ENCODE measurements around the gene MAP3K12.
A peak's percentile ranks its signal among the peaks of the same experiment; 100 is the strongest.
"Not testable (repeated sequence)": the region's sequence is repeated elsewhere in the genome, so short reads cannot be mapped to it uniquely, and the experiment has no call there.

Gene MAP3K12

DNA sequence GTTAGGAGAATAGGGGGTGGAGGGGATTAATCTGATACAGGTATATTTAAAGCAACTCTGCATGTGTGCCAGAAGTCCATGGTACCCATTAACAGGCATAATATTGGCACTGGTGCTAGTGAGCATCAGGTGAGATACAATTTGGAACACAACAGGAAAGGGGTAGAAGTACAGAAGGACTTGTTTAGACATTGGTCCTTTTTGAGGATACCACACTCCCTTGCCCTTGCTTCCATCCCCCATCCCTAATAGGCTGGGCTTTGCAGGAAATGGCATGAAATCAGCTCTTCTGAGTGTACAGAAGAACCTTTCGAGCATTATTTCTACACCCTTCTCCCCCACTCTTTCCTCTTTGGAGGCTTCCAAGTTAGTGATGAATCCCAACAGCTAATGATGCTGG lies 31.0 kb downstream of the MAP3K12 start:
- no peak for DNase-seq (ENCODE audit: low spot score)
- no peak for FAIRE-seq

DNA sequence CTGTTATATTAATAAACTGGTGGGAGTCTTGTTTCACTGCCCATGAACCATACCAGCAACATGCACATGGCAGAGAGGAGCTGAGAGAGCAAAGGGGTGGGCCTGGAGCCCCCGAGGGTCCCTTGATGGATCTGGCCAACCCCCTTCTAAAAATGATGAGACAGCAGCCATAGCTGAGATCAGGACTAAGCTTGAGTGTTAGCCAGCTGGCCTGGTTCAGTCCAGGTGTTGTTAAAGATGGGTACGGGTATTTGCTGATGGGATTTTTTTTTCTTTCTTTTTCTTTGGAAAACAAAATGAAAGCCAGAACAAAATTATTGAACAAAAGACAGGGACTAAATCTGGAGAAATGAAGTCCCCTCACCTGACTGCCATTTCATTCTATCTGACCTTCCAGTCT lies 31.4 kb downstream of the MAP3K12 start:
- FAIRE-seq, result no peak
- no peak for DNase-seq (ENCODE audit: low spot score)

DNA sequence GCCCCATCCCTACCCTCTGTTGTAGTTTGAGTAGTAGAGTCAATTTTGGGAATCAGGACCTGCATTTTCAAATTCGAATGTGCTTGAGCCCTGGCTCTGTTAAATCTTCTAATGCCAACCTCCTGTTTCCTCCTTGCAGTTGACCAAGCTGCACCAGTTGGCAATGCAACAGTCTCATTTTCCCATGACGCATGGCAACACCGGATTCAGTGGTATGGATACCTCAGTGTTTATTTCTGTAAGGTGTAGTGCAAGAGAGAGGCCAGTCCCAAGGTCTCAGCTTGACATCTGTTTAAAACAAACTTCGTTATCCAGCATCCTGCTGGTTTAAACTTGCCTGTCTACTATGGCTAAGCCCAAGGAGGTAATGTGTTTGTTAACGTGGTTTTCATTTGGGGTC lies 32.2 kb downstream of the MAP3K12 start:
- DNase-seq (ENCODE audit: low spot score) (no peak), FAIRE-seq (no peak)

DNA sequence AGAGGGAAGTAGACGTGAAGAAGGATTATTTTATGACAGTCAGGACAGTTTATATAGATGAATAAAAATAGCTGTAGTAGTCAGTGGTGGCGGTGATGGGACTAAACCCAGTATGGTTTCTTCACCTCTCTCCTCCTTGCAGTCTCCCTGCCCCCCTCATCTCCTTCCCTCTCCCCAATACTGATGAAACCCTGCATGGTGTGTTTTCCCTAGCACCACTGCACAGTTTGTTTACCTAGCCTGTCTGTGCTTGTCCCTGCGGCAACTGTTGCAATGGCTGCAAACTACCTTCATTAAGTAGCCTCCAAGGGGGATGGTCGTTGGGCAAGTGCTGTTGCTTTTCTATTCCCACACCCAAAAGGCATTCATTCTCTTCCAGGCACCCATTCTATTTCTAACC lies 32.6 kb downstream of the MAP3K12 start:
- DNase-seq (ENCODE audit: low spot score) (no peak), FAIRE-seq (no peak)

DNA sequence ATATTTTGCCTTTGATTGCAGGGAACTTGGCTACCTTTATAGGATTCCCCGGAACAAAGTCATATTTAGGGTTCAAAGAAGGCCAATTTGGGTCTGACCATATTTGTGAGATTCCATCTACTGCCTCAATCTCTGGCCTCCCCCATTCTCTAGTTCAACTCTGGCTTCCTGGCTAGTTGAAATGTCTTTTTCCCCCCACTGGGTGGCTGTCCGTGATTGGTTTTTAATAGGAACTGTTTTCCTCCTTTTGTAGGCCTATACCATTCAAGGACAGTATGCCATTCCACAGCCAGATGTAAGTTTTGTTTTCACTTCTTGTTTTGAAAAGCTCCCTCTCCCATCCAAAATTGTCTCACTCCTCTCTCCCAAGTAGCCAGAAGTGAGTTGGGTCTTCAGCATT lies 33.6 kb downstream of the MAP3K12 start:
- DNase-seq (ENCODE audit: low spot score) (no peak), FAIRE-seq (no peak)

DNA sequence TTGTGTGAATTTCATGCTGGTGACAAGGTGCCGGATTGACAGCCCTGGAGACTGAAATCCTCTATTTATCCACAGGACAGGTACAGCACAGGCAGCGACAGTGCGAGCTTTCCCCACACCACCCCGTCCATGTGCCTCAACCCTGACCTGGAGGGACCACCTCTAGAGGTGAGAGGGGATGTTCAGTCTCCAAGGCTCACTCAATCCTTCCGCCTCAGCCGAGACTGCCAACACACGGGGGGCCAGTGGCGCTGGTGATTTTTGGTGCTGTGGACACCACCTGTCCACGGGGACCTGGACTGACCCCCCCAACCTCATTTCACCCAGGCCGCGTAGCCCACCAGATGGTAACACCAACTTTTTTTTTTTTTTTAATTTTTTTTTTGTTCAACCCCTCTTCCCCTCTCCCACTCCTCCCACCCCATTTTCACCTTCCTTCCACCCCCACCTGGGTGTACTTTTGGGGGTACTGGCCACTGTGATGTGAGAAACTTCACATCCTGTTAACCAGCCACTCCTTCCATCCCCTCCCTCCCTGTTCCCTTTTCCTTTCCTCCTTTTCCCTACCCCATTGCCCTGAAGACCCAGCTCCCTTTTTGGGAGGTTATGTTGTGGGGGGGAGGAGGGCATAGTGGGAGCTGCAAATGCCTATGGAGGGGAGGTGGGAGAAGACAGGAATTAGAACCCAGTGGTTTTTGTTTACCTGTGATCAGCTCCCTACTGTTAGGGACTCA lies 34.4 kb downstream of the MAP3K12 start:
- DNase-seq (ENCODE audit: low spot score) (no peak), FAIRE-seq (no peak)

DNA sequence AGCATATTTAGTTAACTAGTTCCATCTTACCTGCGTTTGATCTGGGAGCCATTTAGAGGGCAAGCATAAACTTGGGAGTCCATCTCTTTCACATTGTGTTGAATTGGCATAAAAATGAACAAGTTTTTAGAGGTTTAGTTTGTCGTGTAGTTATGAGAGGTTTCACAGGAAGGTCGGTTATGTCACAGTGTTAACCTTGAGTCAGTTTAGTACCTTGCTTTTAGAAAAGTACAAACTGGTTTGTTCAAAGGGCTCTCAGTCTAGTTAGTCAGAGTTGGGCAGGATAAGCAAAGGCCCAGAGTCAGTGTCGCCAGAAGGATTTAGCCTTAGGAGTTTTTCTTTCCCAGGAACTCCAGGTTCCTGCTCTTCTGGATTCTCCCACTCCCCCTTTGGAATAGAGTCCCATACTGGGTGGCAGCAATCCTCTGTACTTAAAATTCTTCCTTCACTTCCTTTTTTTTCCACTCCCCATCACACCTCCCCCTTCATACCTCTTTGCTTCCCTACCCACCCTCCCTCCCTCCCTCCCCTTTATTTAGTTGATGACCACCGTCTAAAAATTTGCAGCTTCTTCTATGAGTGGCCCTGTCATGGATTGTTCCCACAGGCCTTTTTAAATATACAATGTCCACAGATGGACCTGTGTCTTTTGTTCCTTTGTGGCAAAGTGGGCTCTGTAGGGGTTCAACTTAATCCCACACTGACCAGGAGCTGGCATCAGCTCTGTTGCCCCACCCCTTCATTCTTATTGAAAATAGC lies 35.3 kb downstream of the MAP3K12 start:
- DNase-seq (ENCODE audit: low spot score), result no peak
- no peak for FAIRE-seq

DNA sequence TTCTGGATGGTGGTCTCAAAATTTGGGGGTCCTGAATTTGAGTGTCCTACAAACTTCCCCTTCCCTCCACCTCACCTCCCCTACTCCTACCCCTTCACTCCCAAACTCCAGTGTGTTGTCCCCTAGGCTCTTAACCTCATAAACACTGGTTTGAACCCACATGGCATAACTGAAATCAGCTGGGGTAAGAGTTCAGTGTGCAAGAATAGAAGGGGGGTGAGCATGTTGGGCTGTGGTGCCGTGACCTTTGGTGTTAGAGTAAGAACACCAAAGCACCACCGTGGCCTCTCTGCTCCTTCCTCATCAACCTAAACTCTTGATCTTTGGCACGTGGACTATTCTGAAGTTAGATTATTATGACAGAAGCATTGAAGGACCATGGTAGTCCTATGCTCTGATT lies 36.3 kb downstream of the MAP3K12 start:
- FAIRE-seq (no peak), DNase-seq (ENCODE audit: low spot score) (no peak)

DNA sequence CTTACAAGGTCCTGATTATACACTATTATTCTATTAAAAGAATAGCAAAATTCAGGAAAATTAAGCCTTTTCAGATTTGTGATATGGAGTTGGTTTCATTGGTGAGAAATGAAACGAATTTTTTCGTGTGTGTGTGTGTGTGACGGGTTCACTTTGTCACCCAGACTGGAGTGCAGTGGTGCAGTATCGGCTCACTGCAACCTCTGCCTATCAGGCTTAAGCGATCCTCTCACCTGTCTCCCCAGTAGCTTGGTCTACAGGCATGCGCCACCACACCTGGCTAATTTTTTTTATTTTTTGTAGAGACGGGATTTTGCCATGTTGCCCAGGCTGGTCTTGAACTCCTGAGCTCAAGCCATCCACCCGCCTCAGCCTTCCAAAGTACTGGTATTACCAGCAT lies 37.7 kb downstream of the MAP3K12 start:
- DNase-seq (ENCODE audit: low spot score) (no peak), FAIRE-seq (no peak)

DNA sequence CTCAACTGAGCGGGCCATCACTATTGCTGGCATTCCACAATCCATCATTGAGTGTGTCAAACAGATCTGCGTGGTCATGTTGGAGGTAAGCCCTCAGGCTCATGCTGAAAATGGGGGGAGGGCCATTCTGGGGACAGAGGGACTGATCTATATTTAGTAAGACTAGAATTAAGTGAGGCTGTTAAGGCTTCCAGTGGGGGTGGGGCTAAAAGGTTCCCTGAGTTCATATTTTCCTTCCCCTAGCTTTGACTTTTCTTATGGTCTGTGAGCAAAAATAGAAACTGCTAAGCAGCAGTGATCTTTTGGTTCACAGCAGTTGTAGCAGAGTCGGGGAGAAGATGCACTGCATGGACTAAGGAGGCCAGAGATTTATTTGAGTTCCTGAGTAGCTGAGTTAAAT lies 38.2 kb downstream of the MAP3K12 start:
- DNase-seq (ENCODE audit: low spot score) (no peak), FAIRE-seq (no peak)

DNA sequence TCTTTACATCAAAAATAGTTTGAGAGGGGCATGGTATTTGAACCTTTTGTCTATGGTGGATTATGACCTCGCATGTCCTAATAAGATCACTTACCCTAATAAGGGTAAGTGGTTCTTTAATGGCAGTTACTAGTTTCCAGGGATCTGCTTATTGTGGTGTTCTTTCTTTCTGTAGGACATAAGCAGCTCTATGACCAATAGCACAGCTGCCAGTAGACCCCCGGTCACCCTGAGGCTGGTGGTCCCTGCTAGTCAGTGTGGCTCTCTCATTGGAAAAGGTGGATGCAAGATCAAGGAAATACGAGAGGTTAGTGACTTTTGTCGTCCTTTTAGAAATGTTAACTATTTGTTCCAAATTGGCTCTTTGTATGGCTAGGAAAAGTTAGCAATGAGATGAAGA lies 40.2 kb downstream of the MAP3K12 start:
- DNase-seq (ENCODE audit: low spot score) (no peak), FAIRE-seq (no peak)

DNA sequence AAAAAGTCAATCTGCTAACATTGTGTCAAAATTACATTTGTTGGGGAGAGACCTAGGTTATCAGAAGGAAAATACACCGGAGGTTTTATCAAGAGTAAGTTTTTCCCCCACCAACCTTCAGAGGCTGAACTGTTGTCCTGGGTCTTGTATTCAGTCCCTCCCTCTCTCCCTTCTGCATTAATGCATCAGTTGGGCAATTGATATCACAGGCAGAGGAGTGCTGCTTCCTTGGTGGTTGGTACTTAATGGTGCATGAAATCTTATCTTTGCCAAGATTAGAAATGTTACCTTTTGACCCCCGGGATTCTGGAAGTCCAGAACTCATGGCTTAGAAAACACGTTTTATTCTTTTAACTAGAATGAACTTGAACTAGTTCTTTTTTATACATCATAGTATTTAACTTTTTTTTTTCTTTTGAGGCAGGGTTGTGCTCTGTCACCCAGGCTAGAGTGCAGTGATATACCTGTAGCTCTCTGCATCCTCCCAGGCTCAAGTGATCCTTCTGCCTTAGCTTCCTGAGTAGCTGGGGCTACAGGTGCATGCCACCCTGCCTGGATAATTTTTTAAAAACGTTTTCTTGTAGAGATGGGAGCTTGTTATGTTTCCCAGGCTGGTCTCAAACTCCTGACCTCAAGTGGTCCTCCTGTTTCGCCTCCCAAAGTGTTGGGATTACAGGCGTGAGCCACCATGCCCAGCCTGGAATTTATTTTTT lies 42.4 kb downstream of the MAP3K12 start:
- peak; percentile 73 for FAIRE-seq
- peak; percentile 31 for DNase-seq (ENCODE audit: low spot score)

DNA sequence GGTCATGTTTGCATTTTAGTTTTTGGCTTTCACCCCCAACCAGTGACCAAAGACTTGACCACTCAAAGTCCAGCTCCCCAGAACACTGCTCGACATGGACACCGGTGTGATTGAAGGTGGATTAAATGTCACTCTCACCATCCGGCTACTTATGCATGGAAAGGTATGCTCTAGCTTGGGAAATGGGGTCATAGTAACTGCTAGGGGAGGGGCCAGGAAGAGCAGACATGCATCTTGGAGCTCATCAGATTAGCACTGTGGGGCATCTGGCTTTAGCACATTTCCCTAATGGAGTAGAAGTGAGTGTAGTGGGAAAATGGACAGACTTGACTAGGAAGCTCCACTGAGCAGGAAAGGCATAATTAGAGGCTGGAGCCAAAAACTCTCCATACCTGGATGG lies 44.6 kb downstream of the MAP3K12 start:
- DNase-seq (ENCODE audit: low spot score) (no peak), FAIRE-seq (no peak)

DNA sequence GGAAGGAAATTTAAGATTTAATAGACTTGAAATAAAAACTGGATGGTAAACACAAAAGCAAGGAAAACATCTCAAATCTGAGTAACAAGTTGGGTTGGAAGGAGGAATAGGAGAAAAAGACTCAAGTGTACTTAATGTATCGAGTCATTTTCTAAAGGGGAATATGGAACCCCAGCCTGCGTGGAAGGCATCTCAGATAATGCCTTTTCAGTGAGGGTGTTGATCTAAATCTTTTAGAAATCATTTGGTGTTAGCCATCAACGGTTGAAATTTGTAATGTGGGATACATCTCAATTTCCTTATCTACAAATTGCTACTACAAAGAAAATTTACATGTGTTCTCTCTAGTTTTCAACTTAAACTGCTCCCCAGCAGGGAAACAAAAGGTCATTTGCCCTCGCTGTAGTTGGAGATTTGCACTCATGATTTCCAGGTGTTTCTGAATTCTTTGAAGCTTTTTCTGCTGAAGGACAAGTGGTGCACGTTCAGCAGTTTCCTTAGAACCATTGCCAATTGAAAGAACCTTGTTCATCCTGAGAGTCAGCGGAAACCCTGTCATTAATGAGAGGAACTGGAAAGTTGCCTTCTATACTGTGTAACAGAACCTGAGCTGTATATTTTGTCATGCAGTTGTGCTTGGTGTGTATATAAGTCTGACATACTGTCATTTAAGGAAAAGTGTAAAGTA lies 45.2 kb downstream of the MAP3K12 start:
- DNase-seq (ENCODE audit: low spot score) (no peak), FAIRE-seq (no peak)

DNA sequence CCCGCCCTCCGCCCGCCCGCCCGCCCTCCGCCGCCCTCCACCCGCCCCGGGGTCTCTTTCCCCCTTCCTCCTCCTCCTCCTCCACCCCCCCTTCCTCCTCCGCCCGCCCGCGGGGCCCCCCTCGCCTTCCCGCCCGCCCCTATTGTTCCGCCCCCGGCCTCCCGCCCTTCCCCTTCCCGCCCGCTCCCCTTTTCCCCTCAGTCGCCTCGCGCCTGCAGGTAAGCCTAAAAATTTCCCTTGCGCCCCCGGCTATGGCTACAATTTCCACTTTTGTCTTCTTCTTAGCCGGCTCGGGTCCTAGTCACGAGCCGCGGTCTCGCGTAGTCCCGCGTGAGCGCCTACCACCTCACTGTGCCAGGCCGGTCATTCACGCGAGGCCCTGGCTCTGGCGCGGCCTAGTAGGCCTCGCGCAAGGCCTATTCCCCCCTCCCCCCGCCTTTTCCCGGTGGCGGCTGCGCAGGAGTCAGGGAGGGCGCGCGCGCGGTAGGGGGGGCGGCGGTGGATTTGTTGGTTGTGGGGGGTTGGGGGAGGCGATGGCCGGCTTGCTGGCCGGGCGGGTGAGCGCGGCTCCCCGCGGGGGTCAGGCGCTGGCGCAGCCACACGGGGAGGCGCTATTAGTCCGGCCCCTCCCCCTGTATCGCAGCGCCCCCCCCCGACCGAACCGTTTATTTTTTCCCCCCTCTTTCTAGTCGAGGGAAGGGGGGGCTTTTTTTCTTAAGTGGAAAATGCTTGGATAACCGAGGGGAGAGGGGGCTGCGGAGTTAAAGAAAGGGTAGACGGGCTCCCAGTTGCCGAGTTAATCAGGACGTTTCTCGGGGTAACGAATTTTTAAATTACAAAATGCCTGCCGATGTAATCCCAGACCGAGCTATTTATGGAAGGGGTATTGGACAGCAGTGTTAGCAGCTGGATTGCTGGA lies 46.8 kb downstream of the MAP3K12 start:
- FAIRE-seq (no peak), DNase-seq (ENCODE audit: low spot score) (peak; percentile 61)

DNA sequence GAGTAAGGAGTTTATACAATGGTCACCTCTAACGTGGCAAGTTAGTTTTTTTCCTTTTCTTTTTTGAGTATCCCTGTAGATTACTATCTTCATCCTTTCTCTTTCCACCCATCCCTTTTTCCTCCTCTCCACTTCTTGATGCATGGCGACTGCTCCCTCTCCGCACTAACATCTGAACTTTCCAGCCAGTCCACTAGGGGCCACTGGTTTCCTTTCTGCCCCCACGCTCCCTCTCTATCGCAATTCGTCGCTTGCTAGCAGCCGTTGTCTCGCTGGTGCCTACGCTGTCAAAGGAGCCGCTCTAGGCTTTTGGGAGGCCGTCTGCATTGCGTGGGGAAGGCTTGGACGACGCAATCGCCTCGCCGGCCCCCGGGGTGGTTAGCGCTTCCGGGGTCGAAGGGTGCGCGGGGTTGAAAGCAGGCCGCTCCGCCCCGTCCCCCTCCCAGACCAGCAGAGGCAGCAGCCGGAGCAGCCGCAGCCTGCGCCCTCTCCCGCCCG lies 47.5 kb downstream of the MAP3K12 start, which contains the start of gene PCBP2:
TSS of gene PCBP2 (plus strand) at position 442 of the 498 bp plus-strand sequence. CDS start 2,699 bp downstream, outside the sequence.
- FAIRE-seq (peak; percentile 84), DNase-seq (ENCODE audit: low spot score) (peak; percentile 97)

DNA sequence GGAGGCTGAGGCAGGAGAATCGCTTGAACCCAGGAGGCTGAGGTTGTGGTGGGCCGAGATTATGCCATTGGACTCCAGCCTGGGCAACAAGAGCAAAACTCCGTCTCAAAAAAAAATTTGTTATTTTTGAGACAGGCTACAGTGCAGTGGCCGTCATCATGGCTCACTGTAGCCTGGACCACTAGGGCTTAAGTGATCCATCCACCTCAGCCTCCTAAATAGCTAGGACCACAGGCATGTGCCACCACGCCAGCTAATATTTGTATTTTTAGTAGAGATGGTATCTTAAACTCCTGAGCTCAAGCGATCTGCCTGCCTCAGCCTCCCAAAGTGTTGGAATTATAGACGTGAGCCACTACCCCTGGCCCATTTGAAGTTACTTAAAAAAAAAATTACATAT lies 48.3 kb downstream of the MAP3K12 start:
- FAIRE-seq, result no peak
- DNase-seq (ENCODE audit: low spot score), result no peak

DNA sequence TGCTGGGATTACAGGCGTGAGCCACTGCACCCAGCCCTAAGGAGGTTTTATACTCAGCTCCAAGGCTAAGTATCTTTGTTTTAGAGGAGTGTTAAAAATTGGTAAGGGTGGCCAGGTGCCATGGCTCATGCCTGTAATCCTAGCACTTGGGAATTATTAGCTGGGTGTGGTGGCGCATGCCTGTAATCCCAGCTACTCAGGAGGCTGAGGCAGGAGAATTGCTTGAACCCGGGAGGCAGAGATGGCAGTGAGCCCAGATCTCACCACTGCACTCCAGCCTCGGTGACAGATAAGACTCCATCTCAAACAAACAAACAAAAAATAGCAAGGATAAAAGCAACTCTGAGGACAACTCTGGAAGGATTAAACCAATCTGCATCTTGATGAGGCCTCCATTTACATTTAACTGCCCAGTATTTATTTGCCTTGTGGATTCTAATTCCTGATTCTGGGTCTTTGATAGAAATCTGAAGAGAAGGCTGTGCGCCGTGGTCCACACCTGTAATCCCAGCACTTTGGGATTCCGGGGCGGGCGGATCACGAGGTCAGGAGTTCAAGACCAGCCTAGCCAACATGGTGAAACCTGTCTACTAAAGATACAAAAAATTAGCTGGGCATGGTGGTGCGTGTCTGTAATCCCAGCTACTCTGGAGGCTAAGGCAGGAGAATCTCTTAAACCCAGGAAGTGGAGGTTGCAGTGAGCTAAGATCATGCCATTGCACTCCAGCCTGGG lies 54.5 kb downstream of the MAP3K12 start:
- FAIRE-seq; DNase-seq (ENCODE audit: low spot score): not testable (repeated sequence)

DNA sequence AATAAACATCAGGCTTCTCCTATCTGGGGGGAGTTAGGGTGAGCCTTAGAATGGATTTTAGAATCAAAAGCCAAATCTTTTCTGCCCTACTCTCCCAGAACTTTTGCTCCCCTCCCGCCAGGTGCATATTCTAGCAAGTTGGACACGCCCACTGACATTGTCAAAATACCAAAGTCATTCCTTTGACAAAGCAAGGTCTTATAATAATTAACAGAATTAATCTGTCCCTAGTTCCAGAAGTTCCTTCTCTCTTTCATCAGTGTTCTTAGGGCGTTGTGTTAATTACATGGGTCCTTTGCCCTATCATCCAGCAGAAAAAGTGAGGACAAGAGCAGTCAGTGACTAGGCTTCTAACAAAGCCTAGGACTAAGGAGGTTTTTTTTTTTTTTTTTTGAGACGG lies 55.3 kb downstream of the MAP3K12 start:
- DNase-seq (ENCODE audit: low spot score), result no peak
- no peak for FAIRE-seq

Data from RCC 7860 (cell line).